Mucosa of descending colon (tissue), 3 donors: ENCODE results near the gene SLC38A6. TPM values are rescaled to one million over a fixed set of nuclear protein-coding genes. Genes with fewer than 3 reads are reported as not detected.

ENCODE experiments used
- ATAC-seq: fragments of 200-7000 bp; cut with Tn5 transposase; one replicate; pipeline ENCODE4 v1.9.1; 2020; ENCODE audit warnings: mild to moderate bottlenecking, moderate library complexity
- DNase-seq, 3 donors: peaks; one replicate each; pipeline ENCODE4 v3.0.0-alpha.2; 2020
- H3K36me3 ChIP-seq: fragments of 200-600 bp; one replicate; pipeline ENCODE4 v1.8.0; 2021; ENCODE audit warnings: low read depth, mild to moderate bottlenecking
- H3K4me1 ChIP-seq: fragments of 200-600 bp; one replicate; pipeline ENCODE4 v1.8.0; 2021; ENCODE audit warnings: low read depth, mild to moderate bottlenecking
- H3K4me3 ChIP-seq: fragments of 200-600 bp; one replicate; pipeline ENCODE4 v1.8.0; 2021; ENCODE audit warnings: mild to moderate bottlenecking
- H3K9me3 ChIP-seq: fragments of 200-600 bp; one replicate; pipeline ENCODE4 v1.8.0; 2021; ENCODE audit warnings: mild to moderate bottlenecking
- intact Hi-C, 2 donors: fragments of 100-400 bp; cut with DNase I in 1 of 2; cut with micrococcal nuclease in 1 of 2; formaldehyde crosslinking; loops; one replicate each; pipeline versions ENCODE4 v1.11.0 to v1.11.1; 2022; cut with DNase I, micrococcal nuclease
- total RNA-seq, 3 donors: library from RNA; stranded (reverse); fragmentation: NEBNext Ultra II Directional in 2 of 3; extraction: Animal tissue kit (Norgen Biotek cat#: 25700) in 2 of 3; gene quantifications; one replicate each; pipeline versions ENCODE4 v1.2.1 to v1.2.4, GENCODE V29; 2021 to 2023
- TF ChIP-seq, protein P1 (sequence below): fragments of 200-600 bp; IDR thresholded peaks from one replicate; pipeline ENCODE4 v1.8.0; 2022; ENCODE audit warnings: antibody characterized with exemption, mild to moderate bottlenecking
- donor health status: DM: no; HTN: no; CAD: no; lungs with moderate emphysema.
- donor health status: DM: no; HTN: no; CAD: no.
- donor health status: DM: no; HTN: yes; CAD: no.

Gene SLC38A6
- total RNA-seq, 3 donors from 2014 or later = 7.4 to 13.6 (median 9.2) TPM

- H3K4me1 ChIP-seq = no peaks in the 10 kb centered on the region
- no peak overlapping the region for H3K4me3 ChIP-seq
- ATAC-seq (peak; percentile 43), DNase-seq (no peak)
- H3K36me3 ChIP-seq = no peaks in the 10 kb centered on the region
- TF ChIP-seq, protein P1, sequence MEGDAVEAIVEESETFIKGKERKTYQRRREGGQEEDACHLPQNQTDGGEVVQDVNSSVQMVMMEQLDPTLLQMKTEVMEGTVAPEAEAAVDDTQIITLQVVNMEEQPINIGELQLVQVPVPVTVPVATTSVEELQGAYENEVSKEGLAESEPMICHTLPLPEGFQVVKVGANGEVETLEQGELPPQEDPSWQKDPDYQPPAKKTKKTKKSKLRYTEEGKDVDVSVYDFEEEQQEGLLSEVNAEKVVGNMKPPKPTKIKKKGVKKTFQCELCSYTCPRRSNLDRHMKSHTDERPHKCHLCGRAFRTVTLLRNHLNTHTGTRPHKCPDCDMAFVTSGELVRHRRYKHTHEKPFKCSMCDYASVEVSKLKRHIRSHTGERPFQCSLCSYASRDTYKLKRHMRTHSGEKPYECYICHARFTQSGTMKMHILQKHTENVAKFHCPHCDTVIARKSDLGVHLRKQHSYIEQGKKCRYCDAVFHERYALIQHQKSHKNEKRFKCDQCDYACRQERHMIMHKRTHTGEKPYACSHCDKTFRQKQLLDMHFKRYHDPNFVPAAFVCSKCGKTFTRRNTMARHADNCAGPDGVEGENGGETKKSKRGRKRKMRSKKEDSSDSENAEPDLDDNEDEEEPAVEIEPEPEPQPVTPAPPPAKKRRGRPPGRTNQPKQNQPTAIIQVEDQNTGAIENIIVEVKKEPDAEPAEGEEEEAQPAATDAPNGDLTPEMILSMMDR = no peak
- peaks cover 5% of the 10 kb centered on the region for H3K9me3 ChIP-seq
- intact Hi-C loops = no loop called here
Measured at GRCh38 chr14:60963761-60964160, 17.3 kb upstream of the SLC38A6 start.

DNA sequence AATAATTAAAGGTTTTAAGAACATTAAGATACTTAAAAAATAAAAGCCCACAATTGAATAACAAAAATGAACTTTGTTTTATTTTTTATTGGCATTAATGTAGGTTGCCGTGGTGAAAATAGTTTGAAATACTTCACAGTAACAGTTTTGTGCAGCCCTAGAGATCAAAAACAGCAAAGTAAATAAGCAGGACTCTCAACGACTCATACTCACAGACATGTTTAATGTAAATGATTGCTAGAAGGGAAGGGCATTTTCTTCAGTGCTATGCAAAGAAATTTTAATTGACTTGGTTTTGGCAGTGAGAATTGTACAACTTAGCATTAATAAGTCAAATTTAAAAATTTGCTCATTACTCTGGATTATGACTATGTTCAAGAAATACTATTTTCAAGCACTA is 16.1 kb upstream of the SLC38A6 start:
- DNase-seq = no peak
- intact Hi-C loops = no loop called here
- H3K9me3 ChIP-seq = no peaks in the 10 kb centered on the region
- TF ChIP-seq, protein P1 = no peak
- H3K36me3 ChIP-seq = no peaks in the 10 kb centered on the region
- no peaks in the 10 kb centered on the region for H3K4me1 ChIP-seq
- H3K4me3 ChIP-seq = no peak overlapping the region
- ATAC-seq = no peak

GRCh38 chr14:60965402-60965801 is 15.6 kb upstream of the SLC38A6 start:
- H3K36me3 ChIP-seq = no peaks in the 10 kb centered on the region
- DNase-seq = no peak
- TF ChIP-seq, protein P1 = no peak
- H3K4me3 ChIP-seq = no peak overlapping the region
- intact Hi-C loops = no loop called here
- H3K4me1 ChIP-seq = no peaks in the 10 kb centered on the region
- H3K9me3 ChIP-seq = no peaks in the 10 kb centered on the region
- ATAC-seq = no peak

DNA sequence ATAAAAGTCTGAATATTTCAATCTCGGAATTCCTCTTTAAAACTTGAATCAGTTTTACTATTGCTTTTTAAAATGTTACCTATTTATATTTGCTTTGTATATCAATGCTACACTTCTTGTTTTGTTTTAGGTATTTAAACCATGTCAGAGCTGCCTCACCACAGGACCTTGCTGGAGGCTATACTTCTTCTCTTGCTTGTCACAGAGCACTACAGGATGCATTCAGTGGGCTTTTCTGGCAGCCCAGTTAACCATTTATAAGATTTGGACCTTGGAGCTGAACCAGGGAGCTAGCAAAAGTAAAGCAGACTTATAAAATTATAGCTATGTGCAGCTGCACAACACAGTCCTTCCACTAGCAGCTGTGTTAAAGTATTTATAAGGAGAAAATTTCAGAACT is 12.9 kb upstream of the SLC38A6 start:
- TF ChIP-seq, protein P1 = no peak
- Histone ChIP-seq H3K36me3 (no peaks in the 10 kb centered on the region), H3K4me3 (no peak overlapping the region), H3K4me1 (no peaks in the 10 kb centered on the region), H3K9me3 (no peaks in the 10 kb centered on the region)
- ATAC-seq = no peak
- intact Hi-C loops = no loop called here
- DNase-seq = no peak

DNA sequence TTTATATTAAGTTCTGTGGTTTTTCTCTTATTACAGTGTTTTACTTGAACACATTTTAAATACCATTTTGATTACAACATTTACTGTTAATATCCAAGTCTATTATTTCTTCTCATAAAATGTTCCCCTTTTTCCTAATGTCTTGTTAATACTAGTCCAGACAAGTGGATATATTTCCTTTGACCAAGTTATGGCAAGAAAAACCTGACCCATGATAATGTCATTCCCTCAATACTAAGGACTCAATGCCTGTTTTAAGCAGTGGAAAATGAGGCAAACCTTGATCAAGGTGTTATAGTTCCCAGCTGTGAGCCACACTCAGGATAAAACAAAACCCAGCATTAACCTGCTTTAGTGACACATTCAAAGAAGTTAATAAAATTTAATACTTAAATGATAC is 12.4 kb upstream of the SLC38A6 start:
- no peak for ATAC-seq
- H3K9me3 ChIP-seq = no peaks in the 10 kb centered on the region
- intact Hi-C loops = no loop called here
- no peaks in the 10 kb centered on the region for H3K4me1 ChIP-seq
- TF ChIP-seq, protein P1 = no peak
- no peak for DNase-seq
- no peak overlapping the region for H3K4me3 ChIP-seq
- no peaks in the 10 kb centered on the region for H3K36me3 ChIP-seq

GRCh38 chr14:60970146-60970545 is 10.9 kb upstream of the SLC38A6 start:
- no peak for DNase-seq
- Histone ChIP-seq H3K4me1 (no peaks in the 10 kb centered on the region), H3K4me3 (no peak overlapping the region), H3K9me3 (no peaks in the 10 kb centered on the region), H3K36me3 (no peaks in the 10 kb centered on the region)
- ATAC-seq = no peak
- intact Hi-C loops = no loop called here
- TF ChIP-seq, protein P1 = no peak
